ENCODE results near the gene UGT3A1.
"Not testable (repeated sequence)": the region's sequence is repeated elsewhere in the genome, so short reads cannot be mapped to it uniquely, and the experiment has no call there.

UGT3A1 gene

GRCh38 chr5:35987776-35988175, 3.4 kb downstream of the UGT3A1 start:
- no peak for DNase-seq

- DNase-seq: no peak
Measured at GRCh38 chr5:35979715-35980114, 11.5 kb downstream of the UGT3A1 start.

GRCh38 chr5:35976859-35977258, 14.3 kb downstream of the UGT3A1 start:
- not testable (repeated sequence) for DNase-seq

DNA sequence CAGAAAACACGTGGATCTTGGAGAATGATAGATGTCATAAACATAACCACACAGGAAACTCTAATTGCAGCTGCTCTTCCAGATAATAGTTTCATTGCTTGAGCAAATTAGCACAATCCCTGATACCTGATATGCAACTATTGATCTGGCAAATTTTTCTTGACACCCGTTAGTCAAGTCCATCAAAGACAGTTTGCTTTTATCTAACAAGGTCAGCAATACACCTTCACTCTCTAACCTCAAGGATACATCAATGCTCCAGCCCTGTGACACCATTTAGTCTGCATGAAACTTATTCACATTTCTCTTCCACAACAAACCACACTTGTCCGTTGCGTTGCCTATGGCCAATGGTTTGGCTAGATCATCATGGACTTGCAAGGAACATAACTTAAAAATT, 16.6 kb downstream of the UGT3A1 start:
- DNase-seq: no peak

DNA sequence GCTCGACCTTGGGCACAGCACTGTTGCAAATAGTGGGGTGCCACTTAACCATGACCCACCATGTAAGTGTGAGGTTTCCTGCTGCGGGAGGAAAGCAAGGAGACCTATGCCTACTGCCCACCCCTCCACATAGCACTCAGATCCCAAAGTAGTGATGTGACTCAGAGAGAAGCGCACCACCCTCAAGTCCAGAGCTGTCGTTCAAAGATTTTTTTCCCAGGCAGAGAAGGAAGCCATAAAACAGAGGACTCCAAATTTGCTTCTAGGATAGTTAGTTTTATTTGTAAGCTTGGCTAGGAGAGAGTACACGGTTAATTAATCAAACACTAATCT, 19.3 kb downstream of the UGT3A1 start:
- no peak for DNase-seq

DNA sequence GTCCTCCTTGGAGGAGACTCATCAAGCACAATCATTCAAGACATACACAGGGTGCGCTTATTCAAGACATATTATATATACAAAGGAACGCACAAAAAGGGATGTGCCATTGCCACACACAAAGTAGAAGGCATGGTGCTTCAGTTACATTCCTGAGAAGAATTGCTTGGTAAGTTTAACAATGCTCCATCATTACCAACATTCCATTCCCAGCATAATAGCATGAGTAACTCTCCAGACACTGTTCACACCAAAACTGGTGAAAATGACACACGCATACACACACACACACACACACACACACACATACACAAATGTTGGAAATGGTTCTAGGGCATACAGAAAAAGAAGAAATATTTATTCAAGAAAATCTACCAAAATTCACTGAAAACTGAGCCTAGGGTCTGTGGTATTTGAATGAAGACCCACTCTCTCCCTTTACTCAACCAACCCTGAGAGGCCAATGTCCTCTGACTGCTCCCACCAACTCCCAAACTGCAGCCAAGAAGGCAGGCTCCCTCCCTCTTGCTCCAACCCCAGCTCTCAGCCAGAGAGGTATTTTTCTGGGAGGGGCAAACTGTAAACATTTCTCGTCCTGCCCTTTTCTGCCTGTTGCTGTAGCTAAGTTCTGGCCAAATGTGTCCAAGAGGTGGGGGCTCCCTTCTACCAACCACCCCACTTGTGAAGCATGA, 19.9 kb downstream of the UGT3A1 start:
- no peak for DNase-seq

- no peak for DNase-seq
Measured at GRCh38 chr5:35963381-35963843, 27.8 kb downstream of the UGT3A1 start.

GRCh38 chr5:35960328-35960727, 30.9 kb downstream of the UGT3A1 start:
- no peak for DNase-seq

DNA sequence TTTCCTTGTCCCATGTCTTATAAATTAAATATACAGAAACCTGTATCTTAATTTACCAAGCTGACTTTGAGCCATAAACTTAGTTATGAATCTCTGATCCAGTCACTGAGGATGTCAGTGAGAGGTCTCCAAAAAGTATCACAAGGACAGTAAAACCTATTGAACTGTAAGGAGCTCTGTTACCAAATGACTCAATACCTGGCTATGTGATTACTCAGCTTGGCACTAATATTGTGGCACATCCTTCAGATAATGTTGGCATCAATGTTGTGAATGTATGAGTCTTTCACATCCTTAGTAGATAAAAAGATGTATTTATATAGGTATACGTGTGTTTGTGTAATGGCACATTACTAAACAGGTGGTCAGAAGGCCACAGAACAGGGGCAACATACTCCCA, 34.8 kb downstream of the UGT3A1 start:
- no peak for DNase-seq

DNA sequence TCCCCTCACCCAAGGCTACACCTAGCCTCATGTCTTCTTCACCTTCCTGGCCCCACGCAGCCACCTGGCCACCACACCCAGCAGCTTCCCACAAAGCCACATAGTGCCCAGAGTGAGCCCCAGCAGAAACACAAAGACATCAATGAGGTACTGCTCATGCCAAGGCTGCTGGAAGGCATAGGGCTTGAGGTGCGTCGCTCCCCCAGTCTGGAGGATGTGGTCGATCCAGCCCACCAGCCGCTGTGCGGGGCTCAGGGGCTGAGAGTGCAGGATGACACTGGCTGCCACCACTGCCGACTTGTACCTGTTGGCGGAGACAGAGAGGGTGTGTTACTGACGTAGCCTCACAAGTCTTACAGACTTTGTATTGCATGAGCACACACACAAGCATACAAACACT, 37.0 kb downstream of the UGT3A1 start:
- DNase-seq: no peak

- DNase-seq: no peak
Measured at GRCh38 chr5:35947085-35947484, 44.1 kb downstream of the UGT3A1 start.

DNA sequence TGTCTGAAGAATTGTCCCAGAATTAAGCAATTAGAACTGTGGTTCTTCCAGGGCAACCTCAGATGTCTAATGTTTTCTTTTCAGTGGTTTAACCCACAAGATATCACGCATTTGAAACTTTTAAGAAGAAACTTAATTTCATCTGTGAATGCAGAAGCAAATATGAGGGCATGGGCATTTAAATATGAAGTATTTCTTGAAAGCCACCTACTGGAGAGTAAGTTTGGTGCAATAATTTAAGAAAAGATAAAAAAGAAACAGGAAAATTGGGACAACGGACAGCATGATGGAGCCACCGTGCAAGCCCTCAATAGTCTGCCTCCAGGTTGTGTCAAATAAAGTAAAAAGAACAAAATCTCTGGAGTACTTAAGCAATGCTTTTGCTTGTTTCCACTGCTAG, 51.6 kb downstream of the UGT3A1 start:
- DNase-seq: no peak

- DNase-seq: peak; percentile 31
Measured at GRCh38 chr5:35938568-35939227, 52.5 kb downstream of the UGT3A1 start, which contains the start of gene CAPSL. Gene CAPSL, minus strand, starts transcription at chr5:35938622. Its CDS starts 17,502 bp downstream, at chr5:35921120.

- DNase-seq: peak; percentile 29
Measured at GRCh38 chr5:35926389-35927051, 64.7 kb downstream of the UGT3A1 start.

DNA sequence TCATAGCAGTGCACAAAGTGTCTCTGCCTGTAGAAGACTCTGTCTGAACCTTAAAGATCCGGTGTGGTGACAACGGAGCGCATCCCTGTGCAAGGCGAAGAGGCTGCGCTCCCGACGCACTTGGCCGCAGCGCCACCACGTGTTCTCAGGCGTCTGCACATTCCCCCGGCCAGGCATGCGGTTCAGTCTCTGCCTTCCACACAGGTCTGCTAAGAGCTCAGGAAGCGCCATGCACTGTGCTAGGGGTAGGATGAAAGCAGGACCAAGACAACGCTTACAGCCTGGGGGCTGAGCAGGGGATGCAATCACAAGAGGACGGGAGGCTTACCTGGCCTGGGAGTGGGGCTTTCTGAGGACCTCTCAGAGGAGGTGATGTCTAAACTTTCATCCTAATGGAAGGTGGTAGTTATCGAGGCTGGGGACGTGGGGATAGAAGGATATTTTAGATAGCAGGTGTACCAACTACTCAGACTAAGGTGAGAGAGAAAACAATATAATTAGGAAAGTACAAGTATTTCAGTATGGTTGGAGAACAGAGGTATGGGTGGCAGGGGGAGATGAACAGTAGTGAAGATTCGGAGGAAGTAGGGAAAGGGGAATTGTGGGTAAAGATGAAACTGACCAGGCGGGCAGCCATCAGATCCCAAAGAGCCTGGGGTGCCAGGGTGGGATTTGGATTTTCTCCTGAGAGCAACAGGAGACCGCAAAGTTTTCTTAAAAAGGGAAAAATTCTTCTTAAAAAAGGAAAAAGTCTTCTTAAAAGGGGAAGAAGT, 66.1 kb downstream of the UGT3A1 start:
- peak; percentile 46 for DNase-seq

DNA sequence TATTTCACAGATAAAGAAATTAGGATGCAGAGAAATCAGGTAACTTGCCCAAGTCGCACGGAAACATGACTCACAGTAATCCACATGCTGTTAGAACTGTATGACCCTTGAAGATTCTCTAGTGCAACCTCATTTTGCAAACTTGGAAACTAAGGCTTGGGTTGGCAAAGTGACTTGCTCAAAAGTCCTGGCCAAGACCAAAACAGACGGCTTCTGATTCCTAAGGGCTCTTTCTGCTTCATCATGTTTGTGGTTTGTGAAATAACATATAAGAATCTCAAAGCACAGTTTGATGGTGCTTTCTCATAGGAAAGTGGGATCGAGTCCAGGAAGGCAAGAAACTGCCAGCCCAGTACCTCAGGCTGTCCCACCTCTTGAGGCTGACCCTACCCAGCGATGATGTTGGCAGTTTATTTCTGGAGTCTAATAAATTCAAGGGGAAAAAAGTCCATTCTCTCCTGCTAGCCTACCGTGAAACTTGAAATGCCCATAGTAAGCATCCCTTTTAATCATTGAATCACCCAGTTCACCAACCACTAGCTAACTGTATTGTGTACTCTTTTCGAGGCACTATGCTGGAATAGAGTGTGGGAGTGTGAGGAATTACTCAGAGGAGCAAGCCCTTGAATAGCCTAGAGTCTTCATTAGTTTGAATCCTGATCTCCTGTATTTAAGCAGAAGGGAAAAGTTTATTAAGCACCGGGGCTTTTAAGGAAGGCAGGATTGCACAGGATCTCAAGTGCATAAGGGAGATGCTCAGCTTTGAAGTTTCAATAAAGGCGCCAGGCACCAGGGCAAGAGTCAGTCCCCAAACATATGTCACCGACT, 66.9 kb downstream of the UGT3A1 start:
- DNase-seq: no peak

GRCh38 chr5:35922468-35922867, 68.7 kb downstream of the UGT3A1 start:
- DNase-seq: peak; percentile 16

GRCh38 chr5:35921930-35922329, 69.3 kb downstream of the UGT3A1 start:
- DNase-seq: no peak

DNA sequence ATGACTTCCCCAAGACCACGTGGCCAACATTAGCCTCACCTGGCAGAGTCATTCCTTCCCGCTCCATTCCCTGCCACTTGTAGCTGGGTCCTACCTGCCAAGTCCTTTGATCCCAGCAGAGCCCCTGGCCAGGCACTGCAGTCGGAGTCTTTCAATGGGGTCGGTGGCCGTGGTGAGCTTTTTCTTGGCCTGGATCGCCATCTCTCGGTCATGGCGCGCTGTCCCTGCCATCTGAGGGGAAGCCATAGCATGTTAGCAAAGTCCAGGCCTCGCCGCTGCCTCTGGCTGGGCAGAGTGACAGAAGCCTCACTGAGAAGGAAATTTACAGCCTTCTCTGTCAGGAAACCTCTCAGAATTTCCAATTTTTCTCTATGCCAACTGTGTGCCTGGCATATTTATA, 70.3 kb downstream of the UGT3A1 start:
- no peak for DNase-seq

GRCh38 chr5:35919191-35919590, 72.0 kb downstream of the UGT3A1 start:
- no peak for DNase-seq

GRCh38 chr5:35908814-35909213, 82.4 kb downstream of the UGT3A1 start:
- no peak for DNase-seq

DNA sequence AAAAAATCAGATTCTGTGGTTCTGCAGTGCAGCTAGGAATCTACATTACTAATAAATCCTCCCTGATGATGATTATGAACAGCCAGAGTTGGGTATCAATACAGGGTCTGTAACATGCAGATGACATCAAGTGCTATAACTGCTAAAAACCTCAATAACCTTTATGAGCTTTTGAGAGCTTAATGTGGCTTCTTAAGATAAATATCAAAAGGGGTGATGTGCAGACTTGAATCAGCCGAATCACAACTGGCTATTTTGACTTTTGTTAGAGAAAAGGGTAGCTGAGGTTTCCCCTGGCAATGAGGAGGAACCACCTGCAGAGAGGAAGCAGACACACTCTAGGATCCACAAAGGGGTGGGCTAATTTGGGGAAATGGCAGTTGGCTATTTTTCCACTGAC, 83.0 kb downstream of the UGT3A1 start:
- no peak for DNase-seq
